GM18951 (cell line): ENCODE results near the gene GNAS.
"Not testable (repeated sequence)": the region's sequence is repeated elsewhere in the genome, so short reads cannot be mapped to it uniquely, and the experiment has no call there.

Source experiments
- POLR2A ChIP-seq: IDR thresholded peaks from 4 replicates; pipeline ENCODE4 v1.6.1; 2011; ENCODE audit warnings: mild to moderate bottlenecking; ENCODE audit not compliant: insufficient read length, insufficient read depth; ENCODE audit errors: extremely low read depth
- in situ Hi-C: fragments of 300-500 bp; cut with MboI; formaldehyde crosslinking; loops from one replicate; pipeline ENCODE4 v1.12.0; 2022; ENCODE audit warnings: low sequenced_read_pairs, mixed read lengths, inconsistent platforms; ENCODE audit not compliant: unreplicated experiment

GNAS gene

GRCh38 chr20:58818586-58819285, 33.8 kb upstream of the GNAS start:
- in situ Hi-C loops, result no loop called here

GRCh38 chr20:58819921-58820320, 32.6 kb upstream of the GNAS start:
- in situ Hi-C loops, result no loop called here
- no peak for TF ChIP-seq POLR2A

More at GRCh38 chr20:58818586-58819285, 33.8 kb upstream of the GNAS start:
- no peak for TF ChIP-seq POLR2A

- in situ Hi-C loops, result not testable (repeated sequence)
These were observed 32.0 kb upstream of the GNAS start for GRCh38 chr20:58820515-58820914.

GRCh38 chr20:58822149-58822548, 30.4 kb upstream of the GNAS start:
- in situ Hi-C loops, result no loop called here
- no peak for TF ChIP-seq POLR2A

GRCh38 chr20:58822748-58823730, 29.5 kb upstream of the GNAS start:
- no peak for TF ChIP-seq POLR2A
- in situ Hi-C loops, result no loop called here

- no peak for TF ChIP-seq POLR2A
- in situ Hi-C loops, result no loop called here
These were observed 27.7 kb upstream of the GNAS start for GRCh38 chr20:58824843-58825242.

- TF ChIP-seq POLR2A, result no peak
- in situ Hi-C loops, result no loop called here
These were observed 27.1 kb upstream of the GNAS start for GRCh38 chr20:58825450-58825849.

GRCh38 chr20:58826271-58826670, 26.2 kb upstream of the GNAS start:
- in situ Hi-C loops, result no loop called here

GRCh38 chr20:58828136-58828535, 24.4 kb upstream of the GNAS start:
- no peak for TF ChIP-seq POLR2A
- in situ Hi-C loops, result no loop called here

More at GRCh38 chr20:58826271-58826670, 26.2 kb upstream of the GNAS start:
- no peak for TF ChIP-seq POLR2A

GRCh38 chr20:58828804-58829203, 23.7 kb upstream of the GNAS start:
- in situ Hi-C loops, result not testable (repeated sequence)

GRCh38 chr20:58829531-58829941, 23.0 kb upstream of the GNAS start:
- in situ Hi-C loops, result no loop called here

GRCh38 chr20:58832457-58832856, 20.1 kb upstream of the GNAS start:
- no peak for TF ChIP-seq POLR2A
- in situ Hi-C loops, result no loop called here

More at GRCh38 chr20:58829531-58829941, 23.0 kb upstream of the GNAS start:
- no peak for TF ChIP-seq POLR2A

GRCh38 chr20:58833921-58834320, 18.6 kb upstream of the GNAS start:
- TF ChIP-seq POLR2A, result no peak
- in situ Hi-C loops, result no loop called here

GRCh38 chr20:58835231-58835630, 17.3 kb upstream of the GNAS start:
- in situ Hi-C loops, result no loop called here
- no peak for TF ChIP-seq POLR2A
